Tibial nerve (tissue), 4 donors: Measurements from ENCODE around the gene ASPG. TPM values are rescaled to one million over a fixed set of nuclear protein-coding genes. Genes with fewer than 3 reads are reported as not detected.

Experiments used
- DNase-seq, 2 donors: peaks; one replicate each; pipeline ENCODE4 v3.0.0-alpha.2; 2019; ENCODE audit warnings: low spot score in 2 of 2
- H3K27ac ChIP-seq, 4 donors: fragments of 200-600 bp; sonication (generic) in 3 of 4; one replicate each; pipeline ENCODE4 v1.5.1; 2017 to 2019; ENCODE audit warnings: mild to moderate bottlenecking in 1 of 4
- H3K27me3 ChIP-seq, 2 donors: fragments of 200-600 bp; sonication (generic) in 1 of 2; one replicate each; pipeline versions ENCODE4 v1.5.1 to v1.6.0; 2017 to 2019
- H3K36me3 ChIP-seq, 3 donors: fragments of 200-600 bp; sonication (generic); one replicate each; pipeline ENCODE4 v1.5.1; 2018 to 2019
- H3K4me1 ChIP-seq, 4 donors: fragments of 200-600 bp; sonication (generic) in 3 of 4; one replicate each; pipeline ENCODE4 v1.5.1; 2017 to 2019
- H3K4me3 ChIP-seq, 4 donors: fragments of 200-600 bp; sonication (generic) in 3 of 4; one replicate each; pipeline ENCODE4 v1.5.1; 2017 to 2019; ENCODE audit warnings: mild to moderate bottlenecking in 1 of 4, moderate library complexity in 1 of 4
- H3K9me3 ChIP-seq, 4 donors: fragments of 200-600 bp; sonication (generic) in 3 of 4; one replicate each; pipeline ENCODE4 v1.5.1; 2017 to 2019
- EP300 ChIP-seq, 2 donors: sonication (generic); formaldehyde crosslinking; IDR thresholded peaks; one replicate each; pipeline ENCODE4 v1.6.1; 2017; ENCODE audit warnings: antibody characterized with exemption in 2 of 2, mild to moderate bottlenecking in 1 of 2
- POLR2A ChIP-seq, 2 donors: fragments of 450-650 bp; IDR thresholded peaks; one replicate each; pipeline ENCODE4 v1.6.1; 2017; ENCODE audit warnings: antibody characterized with exemption in 2 of 2, mild to moderate bottlenecking in 2 of 2, moderate library complexity in 2 of 2
- WGBS, 2 donors: methylation state at CpG; one replicate each; pipeline ENCODE4 v1.1.5; 2018; 5-methylcytosine and 5-hydroxymethylcytosine counted together
- total RNA-seq, 4 donors: library from RNA; depleted of rRNA; stranded (reverse); fragments of >200 nt; gene quantifications; one replicate each; pipeline ENCODE4 v1.1.0, GENCODE V29; 2016
- TF ChIP-seq, protein P1 (sequence below), 5 experiments: fragments of 200-600 bp in 3 of 5; fragments of 450-650 bp in 2 of 5; sonication (generic) in 3 of 5; IDR thresholded peaks; one replicate each; pipeline ENCODE4 v1.5.1; 2016 to 2019; ENCODE audit warnings: antibody characterized with exemption in 5 of 5, mild to moderate bottlenecking in 3 of 5, moderate library complexity in 2 of 5

The ASPG gene
- total RNA-seq, 4 donors from 2014 or later = 2.4 to 8.7 (median 2.7) TPM

DNA sequence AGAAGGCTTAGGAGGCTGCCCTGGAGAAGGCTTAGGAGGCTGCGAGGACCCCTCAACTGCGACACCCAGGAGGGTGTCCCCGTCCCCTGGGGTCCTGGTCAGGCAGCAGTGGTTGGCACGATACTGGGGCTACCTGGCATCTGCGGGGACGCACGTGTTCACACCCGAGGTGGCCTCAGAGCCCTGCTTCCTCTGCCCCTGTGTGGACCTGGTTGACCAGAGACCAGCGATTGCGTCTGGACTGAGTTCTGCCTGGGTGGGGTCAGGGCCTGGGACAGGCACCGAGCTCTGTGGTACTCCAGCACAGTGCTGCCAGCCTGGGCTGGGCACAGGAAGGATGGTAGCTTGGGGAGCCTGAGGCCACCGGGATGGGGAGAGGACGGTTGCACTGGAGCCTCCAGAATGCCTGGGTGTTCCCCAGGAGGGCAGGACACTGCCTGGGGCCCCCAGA, 735 bp downstream of the ASPG start:
- Histone ChIP-seq H3K4me1 (peaks cover 0 to 14% (median 0%) of the 10 kb centered on the region in 4 donors), H3K27me3 (peaks cover 0 to 46% of the 10 kb centered on the region in 2 donors), H3K36me3 (no peaks in the 10 kb centered on the region), H3K9me3 (peaks cover 0 to 6% (median 0%) of the 10 kb centered on the region in 4 donors), H3K4me3 (peak overlapping the region in 1 of 4 donors; percentile 26), H3K27ac (no peak overlapping the region)
- TF ChIP-seq POLR2A (IDR thresholded peaks at IDR 0.05) = no peak
- WGBS, 2 donors = 37 to 70% methylated on average over 2 to 9 of the region's 13 CpGs
- no peak for DNase-seq

DNA sequence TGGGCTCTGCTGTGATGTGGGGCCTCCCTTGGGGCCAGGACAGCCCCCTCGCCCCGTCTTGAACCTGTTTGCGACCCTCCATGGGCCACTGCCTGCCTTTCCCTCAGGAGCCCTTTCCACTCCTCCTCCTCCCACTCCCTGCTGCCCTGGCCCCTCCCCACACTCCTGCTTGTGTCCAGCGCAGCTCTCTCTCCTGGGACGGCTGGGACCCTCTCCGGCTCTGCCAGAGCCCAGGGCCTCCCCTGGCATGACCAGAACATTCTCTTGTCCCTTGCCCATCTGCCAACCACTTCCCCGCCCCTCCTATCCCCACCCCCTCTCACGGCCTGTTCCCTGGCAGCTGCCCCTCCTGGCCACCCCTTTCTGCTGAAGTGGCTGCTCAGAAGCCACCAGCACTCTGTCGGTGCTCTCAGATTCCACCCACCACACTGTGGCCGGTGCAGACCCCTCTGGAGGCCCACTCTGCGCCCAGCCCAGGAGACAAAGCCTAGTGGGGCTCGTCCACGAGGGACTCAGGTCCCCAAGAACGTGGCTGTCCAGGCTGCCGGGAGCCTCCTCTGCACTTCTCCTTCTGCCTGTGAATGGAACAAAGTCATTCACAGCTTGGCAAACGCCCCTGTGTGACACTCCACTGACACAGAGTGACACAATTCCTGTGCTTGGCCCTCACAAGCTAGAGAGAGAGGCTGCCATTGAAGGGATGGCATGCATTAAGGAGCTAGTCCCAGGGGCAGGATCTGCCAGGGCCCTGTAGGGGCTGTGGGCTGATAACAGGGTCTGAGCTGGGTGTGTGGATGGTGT, 1.4 kb downstream of the ASPG start:
- H3K27me3 ChIP-seq = peaks cover 0 to 46% of the 10 kb centered on the region in 2 donors
- H3K4me1 ChIP-seq = peaks cover 0 to 14% (median 0%) of the 10 kb centered on the region in 4 donors
- peaks cover 0 to 6% (median 0%) of the 10 kb centered on the region in 4 donors for H3K9me3 ChIP-seq
- no peak for TF ChIP-seq POLR2A (IDR thresholded peaks at IDR 0.05)
- TF ChIP-seq, protein P1, sequence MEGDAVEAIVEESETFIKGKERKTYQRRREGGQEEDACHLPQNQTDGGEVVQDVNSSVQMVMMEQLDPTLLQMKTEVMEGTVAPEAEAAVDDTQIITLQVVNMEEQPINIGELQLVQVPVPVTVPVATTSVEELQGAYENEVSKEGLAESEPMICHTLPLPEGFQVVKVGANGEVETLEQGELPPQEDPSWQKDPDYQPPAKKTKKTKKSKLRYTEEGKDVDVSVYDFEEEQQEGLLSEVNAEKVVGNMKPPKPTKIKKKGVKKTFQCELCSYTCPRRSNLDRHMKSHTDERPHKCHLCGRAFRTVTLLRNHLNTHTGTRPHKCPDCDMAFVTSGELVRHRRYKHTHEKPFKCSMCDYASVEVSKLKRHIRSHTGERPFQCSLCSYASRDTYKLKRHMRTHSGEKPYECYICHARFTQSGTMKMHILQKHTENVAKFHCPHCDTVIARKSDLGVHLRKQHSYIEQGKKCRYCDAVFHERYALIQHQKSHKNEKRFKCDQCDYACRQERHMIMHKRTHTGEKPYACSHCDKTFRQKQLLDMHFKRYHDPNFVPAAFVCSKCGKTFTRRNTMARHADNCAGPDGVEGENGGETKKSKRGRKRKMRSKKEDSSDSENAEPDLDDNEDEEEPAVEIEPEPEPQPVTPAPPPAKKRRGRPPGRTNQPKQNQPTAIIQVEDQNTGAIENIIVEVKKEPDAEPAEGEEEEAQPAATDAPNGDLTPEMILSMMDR (IDR thresholded peaks at IDR 0.05) = no peak
- TF ChIP-seq EP300 (IDR thresholded peaks at IDR 0.05) = no peak
- H3K4me3 ChIP-seq = no peak overlapping the region
- DNase-seq = no peak
- no peak overlapping the region for H3K27ac ChIP-seq
- 58 to 73% methylated on average over 11 to 14 of the region's 16 CpGs for WGBS, 2 donors
- no peaks in the 10 kb centered on the region for H3K36me3 ChIP-seq

DNA sequence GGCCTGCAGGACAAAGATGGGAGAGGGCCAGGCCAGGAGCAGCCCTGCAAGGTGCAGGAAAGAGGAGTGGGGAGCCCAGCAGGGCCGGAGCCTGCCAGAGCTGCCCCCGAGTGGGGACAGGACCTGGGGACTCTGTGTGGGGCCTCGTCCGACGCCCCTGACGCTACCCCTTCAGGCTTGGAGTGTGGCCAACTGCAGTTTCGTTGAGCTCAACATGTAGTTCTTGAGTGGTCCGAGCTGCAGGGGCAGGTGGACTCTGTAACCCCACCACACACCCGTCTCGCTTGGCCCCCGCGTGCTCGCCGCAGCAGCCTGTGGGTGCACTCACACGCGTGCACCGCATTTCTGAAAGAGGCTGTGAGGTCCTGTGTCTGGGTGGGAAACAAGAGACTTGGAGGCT, 2.0 kb downstream of the ASPG start:
- DNase-seq = no peak
- Histone ChIP-seq H3K9me3 (peaks cover 0 to 6% (median 0%) of the 10 kb centered on the region in 4 donors), H3K4me3 (no peak overlapping the region), H3K36me3 (no peaks in the 10 kb centered on the region), H3K4me1 (peaks cover 0 to 14% (median 0%) of the 10 kb centered on the region in 4 donors), H3K27ac (no peak overlapping the region), H3K27me3 (peaks cover 0 to 44% of the 10 kb centered on the region in 2 donors)
- TF ChIP-seq, protein P1 (IDR thresholded peaks at IDR 0.05) = no peak
- no peak for TF ChIP-seq POLR2A (IDR thresholded peaks at IDR 0.05)
- no peak for TF ChIP-seq EP300 (IDR thresholded peaks at IDR 0.05)
- WGBS, 2 donors = 81 to 82% methylated on average over 17 of the region's 17 CpGs

DNA sequence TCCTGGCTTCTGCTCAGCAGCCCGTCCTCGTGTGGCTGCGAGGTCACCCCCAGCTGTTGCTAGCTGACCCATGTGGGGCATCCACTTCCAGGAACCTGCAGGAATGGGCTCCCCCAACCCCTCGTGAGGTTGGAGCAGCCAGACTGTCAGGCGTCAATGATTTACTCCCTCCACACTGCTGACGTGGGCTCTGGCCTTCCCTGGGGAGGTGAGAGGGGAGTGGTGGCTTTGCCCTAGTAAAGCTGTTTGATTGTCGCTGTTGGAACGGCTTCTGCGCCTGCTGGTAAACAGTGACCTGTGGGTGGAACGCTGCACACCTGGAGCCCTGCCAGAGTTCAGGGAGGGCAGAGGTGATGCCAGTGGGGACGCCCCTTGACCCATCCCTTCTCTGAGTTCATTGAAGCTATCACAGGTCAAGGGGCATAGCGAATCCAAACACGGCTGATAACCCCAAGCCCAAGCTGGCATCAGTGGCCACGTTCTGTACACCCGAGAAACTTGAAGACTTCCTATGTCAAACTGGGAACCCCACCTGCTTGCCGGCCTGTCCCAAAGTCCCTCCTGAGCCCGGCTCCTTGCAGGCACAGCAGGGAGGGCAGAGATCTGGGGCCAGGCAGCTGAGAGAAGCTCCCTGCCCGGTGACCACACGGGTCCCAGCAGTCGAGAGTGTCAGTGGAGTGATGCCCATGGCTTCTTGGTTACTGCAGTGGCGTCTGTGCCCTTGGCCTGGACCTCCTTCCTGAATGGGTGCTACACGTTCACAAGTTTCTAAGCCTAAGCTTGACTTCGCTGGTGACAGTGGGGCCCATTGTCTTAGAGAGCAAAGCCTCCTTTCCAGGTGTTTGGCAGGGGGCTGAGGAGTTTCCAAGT, 2.7 kb downstream of the ASPG start:
- Histone ChIP-seq H3K4me3 (no peak overlapping the region), H3K4me1 (peaks cover 0 to 14% (median 0%) of the 10 kb centered on the region in 4 donors), H3K36me3 (no peaks in the 10 kb centered on the region), H3K9me3 (peaks cover 0 to 6% (median 0%) of the 10 kb centered on the region in 4 donors), H3K27me3 (peaks cover 0 to 42% of the 10 kb centered on the region in 2 donors), H3K27ac (no peak overlapping the region)
- no peak for TF ChIP-seq EP300 (IDR thresholded peaks at IDR 0.05)
- TF ChIP-seq, protein P1 (IDR thresholded peaks at IDR 0.05) = no peak
- TF ChIP-seq POLR2A (IDR thresholded peaks at IDR 0.05) = no peak
- DNase-seq = no peak
- WGBS, 2 donors = 66 to 76% methylated on average over 14 to 23 of the region's 23 CpGs

DNA sequence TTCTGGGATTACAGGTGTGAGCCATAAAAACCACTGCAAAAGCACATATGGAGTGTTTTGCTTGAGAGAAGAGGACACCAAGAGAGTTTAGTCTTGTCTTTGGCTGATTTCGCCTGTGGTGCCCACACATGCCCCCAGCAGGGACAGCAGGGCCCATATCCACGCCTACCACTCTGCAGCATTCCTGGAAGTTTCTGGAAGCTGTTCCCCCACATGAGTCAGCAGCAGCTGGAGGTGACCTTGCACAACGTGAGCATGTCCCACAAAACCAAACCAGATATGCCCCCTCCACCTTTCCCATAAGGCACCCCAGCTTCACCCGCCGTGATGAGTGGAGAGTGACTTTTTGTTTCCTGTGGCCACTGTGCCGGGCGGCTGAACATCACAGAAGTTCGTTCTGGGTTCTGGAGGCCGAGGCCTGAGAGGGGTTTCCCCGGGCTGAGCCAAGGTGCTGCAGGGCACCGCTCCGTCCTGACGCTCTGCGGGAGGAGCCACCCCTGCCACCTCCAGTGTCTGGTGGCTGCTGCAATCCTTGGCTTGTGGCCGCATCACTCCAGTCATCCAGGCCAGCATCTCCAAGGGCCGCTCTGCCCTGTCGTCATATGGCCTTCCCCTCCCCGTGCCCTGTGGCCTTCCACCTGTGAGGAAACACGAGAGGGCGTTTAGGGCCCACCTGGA, 4.7 kb downstream of the ASPG start:
- peaks cover 0 to 37% of the 10 kb centered on the region in 2 donors for H3K27me3 ChIP-seq

More for the DNA sequence above, 4.7 kb downstream of the ASPG start:
- WGBS, 2 donors = 88 to 91% methylated on average over 13 to 20 of the region's 20 CpGs
- no peak for DNase-seq
- Histone ChIP-seq H3K9me3 (peaks cover 0 to 6% (median 0%) of the 10 kb centered on the region in 4 donors), H3K36me3 (no peaks in the 10 kb centered on the region), H3K4me1 (peaks cover 0 to 18% (median 0%) of the 10 kb centered on the region in 4 donors), H3K4me3 (no peak overlapping the region), H3K27ac (no peak overlapping the region)
- TF ChIP-seq, protein P1 (IDR thresholded peaks at IDR 0.05) = no peak
- no peak for TF ChIP-seq POLR2A (IDR thresholded peaks at IDR 0.05)
- TF ChIP-seq EP300 (IDR thresholded peaks at IDR 0.05) = no peak
